GM12873 (cell line): ENCODE data around the gene TRMT1.

Experiments
- CTCF ChIP-seq: IDR thresholded peaks from 2 replicates; pipeline ENCODE4 v1.5.1; 2012; ENCODE audit warnings: low read depth, mild to moderate bottlenecking, moderate library complexity, low read length, control low read depth; ENCODE audit not compliant: insufficient read depth; ENCODE audit errors: missing control alignments

The TRMT1 gene

GRCh38 chr19:13152356-13152973 is 35.9 kb upstream of the TRMT1 start:
- no peak for TF ChIP-seq CTCF

- TF ChIP-seq CTCF: no peak
Measured at GRCh38 chr19:13151605-13152355, 35.2 kb upstream of the TRMT1 start.

GRCh38 chr19:13150931-13151604 is 34.5 kb upstream of the TRMT1 start:
- no peak for TF ChIP-seq CTCF

GRCh38 chr19:13150187-13150930 is 33.8 kb upstream of the TRMT1 start, which contains the start of the genes IER2 and STX10:
Gene IER2 (plus strand): TSS chr19:13150411. CDS start chr19:13153187, 2,776 bp downstream.
Gene STX10 (minus strand): TSS chr19:13150375. CDS start chr19:13150173, 202 bp downstream.
- peak; percentile 52 for TF ChIP-seq CTCF

GRCh38 chr19:13149628-13150186 is 33.2 kb upstream of the TRMT1 start:
- TF ChIP-seq CTCF: no peak

- TF ChIP-seq CTCF: no peak
Measured at GRCh38 chr19:13146763-13147563, 30.4 kb upstream of the TRMT1 start.
